Middle frontal gyrus (tissue), 1 donor: ENCODE measurements around the gene FANK1.
"Not testable (repeated sequence)": the region's sequence is repeated elsewhere in the genome, so short reads cannot be mapped to it uniquely, and the experiment has no call there.

Experiments
- DNase-seq: peaks from one replicate; pipeline ENCODE4 v3.0.0-alpha.2; 2015; ENCODE audit warnings: low spot score; ENCODE audit errors: extremely low spot score

FANK1 gene

DNA sequence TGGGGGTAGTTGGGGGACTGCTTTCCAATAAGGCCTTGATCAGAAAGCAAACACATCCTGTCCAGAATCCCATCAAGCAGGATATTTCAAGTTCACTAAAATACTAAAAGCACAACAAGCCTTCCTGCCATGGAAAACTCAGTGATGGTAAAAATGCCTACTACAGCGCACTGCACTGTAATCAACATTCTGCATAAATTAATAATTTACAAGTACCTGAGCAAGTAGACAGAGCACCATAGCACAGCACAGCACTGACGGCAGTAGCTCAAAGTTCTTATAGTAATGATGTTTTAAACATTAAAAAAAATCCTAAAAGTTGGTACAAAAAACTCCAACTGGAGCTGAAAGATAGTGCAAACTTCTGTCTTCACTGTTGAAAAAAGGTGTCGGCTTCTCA, 120.5 kb downstream of the FANK1 start:
- DNase-seq, result no peak

DNA sequence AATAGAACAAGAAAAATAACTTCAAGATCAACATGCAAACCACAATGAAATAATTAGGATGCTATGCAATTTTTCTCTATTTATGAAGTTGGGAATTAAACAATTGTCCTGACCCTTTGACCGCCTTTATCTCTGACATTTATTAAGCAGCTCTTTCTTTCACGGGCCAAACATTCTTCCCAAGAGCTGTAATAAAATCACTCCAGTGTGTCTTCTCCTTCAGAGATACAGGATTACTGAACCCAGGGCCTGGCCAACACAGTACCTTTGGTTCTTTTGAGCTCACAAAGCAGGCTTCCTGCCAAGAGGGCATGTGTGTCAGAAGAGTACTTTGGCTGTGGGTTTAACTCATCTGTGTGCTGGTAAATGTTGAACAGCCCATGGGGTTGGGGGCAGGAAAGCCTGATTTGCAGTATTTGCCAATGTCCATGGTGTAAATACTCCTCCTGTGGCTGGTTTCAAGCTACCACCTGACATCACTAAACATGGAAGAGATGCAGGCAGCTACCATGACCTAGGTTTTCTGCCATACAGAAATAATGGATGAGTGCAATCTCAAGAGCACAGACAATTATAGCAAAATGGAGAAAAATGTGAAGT, 121.7 kb downstream of the FANK1 start:
- no peak for DNase-seq

DNA sequence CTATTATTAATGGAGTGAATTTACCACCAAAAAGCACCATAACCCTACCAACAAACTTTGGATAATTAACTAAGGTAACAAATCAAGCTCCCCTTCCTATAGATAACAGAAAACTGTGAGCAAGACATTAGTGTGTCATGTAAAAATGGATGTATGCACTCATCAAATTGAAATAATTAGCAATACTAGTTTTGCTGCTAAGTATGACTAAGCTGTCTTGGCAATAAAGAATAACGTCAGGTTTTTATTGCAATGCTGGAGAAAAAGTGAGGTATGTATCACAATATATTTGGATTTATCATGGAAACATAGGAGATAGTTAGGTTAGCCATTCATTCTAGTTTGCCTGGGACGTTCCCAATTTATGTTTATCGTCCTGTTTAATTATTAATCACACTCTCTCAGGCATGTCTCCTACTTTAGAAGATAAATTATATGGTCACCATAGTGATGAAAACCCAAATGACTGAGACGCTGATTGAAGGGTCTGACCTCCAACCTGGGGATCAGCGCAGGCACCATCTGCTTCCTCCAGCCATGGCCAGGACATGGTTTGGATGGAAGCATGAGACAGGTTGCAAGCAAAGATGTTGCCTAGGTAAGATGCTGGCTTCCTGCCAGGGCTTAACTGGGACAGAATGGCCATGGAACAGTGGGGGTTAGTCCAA, 125.6 kb downstream of the FANK1 start:
- no peak for DNase-seq

DNA sequence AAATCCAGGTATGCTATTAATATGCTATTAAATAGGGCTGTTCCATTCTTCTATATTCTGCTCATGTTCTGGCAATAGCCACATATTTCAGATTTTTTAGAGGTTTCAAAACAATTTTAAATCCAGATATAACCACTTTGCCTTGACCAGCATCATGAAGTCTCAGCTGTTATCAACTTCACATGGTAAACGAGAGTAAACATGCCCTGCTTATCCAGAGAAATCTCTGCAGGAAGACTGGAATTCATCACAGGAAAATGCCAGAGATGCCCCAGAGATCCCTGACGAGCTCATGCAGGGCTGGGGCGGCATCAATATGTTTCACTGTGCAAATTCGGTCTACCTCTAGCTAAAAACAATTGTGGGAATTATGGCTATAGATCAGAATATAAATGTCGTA, 126.5 kb downstream of the FANK1 start:
- DNase-seq, result no peak

DNA sequence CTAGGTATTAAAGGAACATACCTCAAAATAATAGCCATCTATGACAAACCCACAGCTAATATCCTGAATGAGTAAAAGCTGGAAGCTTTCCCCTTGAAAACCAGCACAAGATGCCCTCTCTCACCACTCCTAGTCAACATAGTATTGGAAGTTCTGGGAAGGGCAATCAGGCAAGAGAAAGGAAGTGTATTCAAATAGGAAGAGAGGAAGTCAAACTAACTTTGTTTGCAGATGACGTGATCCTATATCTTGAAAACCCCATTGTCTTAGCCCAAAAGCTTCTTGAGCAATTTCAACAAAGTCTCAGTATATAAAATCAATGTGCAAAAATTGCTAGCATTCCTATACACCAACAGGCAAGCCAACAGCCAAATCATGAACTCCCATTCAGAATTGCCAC, 131.3 kb downstream of the FANK1 start:
- no peak for DNase-seq

DNA sequence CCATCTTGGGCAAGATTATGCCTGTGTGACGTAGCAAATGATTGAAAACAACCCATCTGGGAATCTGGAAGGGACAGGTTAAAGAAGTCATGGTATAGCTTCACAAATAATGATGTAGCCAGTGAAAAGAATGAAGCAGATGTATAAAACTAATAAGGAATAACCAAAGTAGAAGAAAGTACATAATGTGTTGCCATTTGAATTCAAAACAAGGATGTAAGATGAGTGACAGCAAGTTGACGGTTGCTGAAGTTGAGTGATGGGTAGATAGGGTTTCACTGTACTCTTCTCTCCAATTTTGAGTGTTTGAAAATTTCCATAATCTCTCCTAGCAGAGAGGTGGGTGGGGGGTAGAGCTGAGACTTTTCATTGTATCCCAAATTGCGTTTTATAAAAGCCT, 133.6 kb downstream of the FANK1 start:
- no peak for DNase-seq

DNA sequence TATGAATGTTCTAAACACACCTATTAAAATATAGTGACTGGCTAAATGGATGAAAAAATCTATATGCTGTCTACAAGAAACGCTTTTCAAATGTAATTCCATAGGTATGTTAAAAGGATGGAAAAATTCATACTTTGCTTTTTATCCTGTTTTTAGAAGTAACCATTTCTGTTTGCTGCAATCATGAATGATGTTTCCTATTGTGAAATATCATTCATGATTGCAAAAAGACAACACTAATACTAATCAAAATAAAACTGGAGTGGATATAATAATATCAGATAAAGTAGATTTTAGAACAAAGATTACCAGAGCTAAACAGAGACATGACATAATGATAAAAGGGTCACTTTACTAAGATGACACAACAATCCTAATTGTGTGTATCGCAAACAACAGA, 138.2 kb downstream of the FANK1 start:
- no peak for DNase-seq

DNA sequence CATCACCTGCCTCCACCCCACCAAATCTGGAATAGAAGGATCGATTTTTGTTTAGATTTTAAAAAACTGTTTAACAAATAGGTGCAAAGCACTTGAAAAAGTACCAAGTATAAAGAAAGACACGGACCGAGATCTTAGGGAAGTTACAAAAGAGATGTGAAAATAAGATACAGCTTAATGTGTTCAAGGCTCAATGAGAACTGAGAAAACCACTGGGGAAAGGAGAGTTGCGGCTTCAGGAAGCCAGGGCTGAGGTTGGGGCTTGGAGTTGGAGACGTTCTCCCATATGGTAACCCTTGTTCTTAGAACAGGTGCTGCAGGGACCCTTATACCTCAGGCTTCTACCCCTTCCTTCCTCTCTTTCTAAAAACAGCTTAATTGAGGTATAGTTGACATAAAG, 140.2 kb downstream of the FANK1 start:
- DNase-seq, result no peak

DNA sequence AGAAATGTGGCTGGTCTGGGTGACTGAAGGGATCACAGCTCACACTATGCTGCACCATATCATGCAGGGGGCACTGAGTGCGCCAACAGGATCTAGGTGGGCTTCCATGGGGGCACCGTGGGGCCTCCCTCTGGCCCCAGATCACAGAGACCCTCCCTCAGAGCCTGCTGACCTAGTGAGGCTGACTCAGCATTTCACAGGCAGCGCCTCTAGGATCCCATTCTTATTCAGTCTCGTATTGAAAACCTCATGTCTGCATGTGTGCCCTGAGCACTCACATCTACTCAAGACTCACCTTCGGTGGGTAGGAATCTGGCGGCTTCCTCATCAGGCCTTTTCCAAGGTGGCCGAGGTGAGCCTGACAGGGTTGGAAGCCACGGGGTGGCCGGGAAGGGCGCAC, 141.6 kb downstream of the FANK1 start:
- no peak for DNase-seq

DNA sequence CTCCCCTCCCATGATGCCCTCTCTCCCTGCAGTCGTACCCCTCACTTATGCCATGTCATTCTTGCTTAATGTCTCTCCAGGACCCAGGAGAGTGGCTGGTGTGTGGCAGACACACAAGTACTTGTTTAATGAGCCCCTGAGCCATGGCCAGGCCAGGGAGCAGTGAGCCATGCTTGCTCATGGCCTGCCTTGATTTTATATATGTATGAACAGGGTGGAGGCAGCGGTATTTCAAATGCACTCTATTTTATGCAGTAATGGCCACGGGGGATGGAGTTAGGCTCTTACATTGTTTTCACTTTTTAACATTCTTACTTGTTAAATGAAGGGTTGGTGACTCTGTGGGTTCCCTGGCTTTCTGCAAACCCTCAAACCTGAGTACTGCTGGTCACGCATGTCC, 144.8 kb downstream of the FANK1 start:
- DNase-seq, result no peak

DNA sequence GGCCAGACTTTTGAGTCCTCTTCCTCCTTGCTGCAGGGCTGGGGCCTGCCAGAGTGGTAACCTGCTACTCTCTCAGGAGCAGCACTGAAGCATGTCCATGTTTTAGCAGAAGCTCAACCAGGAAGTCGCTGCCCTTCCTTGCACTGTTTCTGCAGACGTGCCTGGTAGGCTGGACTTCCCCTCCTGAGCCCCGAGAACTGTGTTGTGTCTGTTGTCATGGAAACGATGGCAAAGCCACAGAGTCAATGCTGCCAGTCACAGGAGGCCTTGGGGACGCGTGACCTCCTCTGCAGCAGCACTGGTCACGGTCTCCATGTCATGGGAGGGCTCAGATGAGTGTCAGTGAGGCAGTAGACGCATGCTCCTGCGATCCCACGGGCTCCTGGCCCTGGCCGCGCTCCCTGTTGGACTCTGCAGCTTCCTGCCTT, 145.5 kb downstream of the FANK1 start:
- DNase-seq, result no peak

DNA sequence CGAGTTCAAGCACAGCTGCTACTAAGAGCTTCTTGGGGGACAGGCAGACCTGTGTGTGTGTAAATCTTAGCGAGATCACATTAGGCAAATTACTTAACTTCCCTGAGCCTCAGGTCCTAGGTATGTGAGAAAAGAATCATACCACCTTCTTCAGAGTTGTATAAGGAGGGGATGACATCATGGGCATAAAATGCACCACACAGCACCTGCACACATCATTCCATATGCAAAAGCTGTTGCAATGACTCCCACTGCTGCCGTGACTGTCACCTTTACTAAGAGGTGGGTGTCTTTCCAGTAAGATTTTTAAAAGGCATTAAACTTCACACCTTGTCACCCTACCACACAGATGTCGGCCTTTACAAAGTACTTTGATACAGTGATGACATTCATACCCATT, 146.0 kb downstream of the FANK1 start:
- no peak for DNase-seq

DNA sequence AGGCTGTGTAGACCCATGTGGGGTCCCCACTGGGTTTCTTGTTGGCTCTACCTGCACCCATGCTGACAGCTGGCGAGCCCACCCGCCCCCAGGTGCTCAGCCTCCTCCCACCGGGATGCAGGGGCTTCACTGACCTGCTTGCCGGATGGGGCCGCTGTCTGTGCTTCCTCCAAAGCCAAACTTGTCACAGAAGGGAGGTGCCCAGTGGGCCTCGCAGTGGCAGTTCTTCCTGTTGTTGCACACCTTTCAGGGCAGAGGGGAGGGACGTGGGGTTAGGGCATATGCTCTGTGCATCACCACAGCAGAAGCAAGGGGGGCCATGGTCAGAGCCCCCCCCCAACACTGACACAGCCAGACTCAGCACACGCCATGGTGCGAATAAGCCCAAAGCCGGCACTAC, 146.5 kb downstream of the FANK1 start:
- no peak for DNase-seq

DNA sequence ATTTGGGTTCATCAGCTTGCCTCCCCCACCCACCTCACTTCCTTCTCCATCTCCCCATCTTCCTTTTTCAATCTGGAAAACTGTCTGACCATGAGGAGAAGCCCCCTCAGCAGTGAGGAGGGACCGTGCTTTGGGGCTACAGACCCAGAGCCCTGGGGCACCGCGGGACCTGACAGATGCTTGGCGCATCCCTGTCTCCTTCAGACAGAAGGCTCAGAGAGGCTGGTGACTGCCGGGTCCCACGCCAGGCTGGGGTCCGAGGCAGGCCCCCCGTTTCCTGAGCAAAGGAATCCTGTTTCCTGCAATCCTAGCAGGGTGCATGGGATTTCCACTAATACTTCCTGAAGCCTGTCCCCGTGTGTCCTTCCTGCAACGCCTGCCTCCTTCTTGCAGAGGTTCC, 147.0 kb downstream of the FANK1 start:
- no peak for DNase-seq

DNA sequence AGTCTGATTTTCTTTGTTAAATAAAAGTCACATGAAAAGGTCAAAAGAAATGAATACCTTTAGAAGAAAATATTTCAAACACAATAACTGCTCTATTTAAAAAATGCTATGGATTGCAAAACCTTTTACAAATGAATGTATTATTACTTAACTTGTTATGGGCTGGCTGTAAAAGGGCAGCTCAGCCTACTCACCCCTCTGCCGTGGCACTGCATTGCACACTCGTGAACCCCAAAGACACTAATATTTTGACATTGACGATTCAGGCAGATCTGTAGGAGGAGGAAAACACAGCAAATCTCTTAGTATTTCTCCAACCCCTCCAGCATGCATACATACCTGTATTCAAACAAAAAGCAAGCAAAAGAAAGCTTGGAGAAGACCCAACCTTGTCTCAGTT, 149.5 kb downstream of the FANK1 start:
- no peak for DNase-seq

DNA sequence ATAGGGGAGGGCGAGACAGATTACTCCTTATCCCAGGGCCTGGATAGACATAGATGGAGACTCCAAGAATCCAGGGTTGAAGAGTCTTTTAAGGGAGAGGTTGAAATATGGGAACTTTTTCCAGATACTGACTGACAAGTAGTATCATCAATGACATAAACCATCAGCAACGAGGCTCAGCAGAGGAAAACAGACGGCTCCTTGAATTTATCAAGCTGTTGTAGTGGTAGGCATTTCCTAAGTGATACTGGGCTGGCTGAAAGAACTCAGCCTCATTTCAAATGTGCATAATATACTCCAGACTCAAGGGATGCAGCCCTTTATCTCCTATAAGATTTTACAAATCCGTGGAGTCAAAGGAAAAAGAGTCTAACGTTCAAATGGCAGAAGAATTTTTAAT, 150.5 kb downstream of the FANK1 start:
- no peak for DNase-seq

DNA sequence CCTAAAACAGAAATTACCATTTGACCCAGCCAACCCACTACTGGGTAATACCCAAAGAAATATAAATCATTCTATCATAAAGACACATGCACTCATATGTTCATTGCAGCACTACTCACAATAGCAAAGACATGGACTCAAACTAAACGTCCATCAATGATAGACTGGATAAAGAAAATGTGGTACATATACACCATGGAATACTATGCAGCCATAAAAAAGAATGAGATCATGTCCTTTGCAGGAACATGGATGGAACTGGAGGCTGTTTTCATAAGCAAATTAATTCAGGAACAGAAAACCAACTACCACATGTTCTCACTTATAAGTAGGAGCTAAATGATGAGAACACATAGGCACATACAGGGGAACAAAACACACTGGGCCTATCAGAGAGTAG, 151.4 kb downstream of the FANK1 start:
- not testable (repeated sequence) for DNase-seq

DNA sequence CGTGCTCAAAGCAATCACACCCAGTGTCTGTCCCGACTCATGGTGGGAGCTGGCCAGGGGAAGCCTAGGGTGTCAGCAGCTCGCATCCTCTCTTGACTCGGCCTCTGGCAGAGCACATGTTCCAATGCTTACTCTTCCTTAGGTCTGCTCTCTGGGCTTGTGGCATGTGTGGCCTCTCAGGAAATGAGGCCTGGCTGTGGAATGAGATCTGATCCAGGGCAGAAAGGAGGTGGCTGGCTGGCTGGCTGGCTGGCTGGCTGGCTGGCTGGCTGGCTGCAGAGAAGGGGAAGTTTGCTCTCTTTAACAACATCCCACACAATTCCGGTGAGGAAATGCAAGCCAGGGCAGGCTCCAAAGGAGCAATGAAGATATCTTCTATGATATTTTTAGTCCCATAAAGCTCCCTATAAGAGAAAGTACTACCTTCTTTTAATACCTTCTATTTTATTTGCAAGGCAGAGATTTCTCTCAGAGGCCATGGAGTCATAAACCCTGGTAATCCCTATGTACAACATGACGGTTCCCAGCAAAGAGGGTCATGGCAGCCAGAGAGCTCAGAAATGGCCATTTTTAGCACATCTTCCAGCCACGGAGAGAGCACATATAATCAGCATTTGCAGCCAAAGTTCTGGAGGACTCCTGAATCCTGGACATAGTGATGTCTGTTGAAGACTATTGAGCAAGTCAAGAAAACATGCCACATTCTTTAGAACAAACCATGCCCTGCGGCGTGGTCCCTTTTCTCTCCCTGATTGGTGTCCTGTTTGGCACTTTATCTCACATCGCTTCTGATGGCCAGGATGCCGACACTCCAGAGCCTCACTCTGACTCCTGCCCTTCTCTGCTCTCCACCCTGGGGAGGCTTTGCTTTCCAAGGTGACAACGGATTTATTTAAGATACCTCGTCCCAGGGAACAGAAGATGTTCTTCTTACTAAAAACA, 153.7 kb downstream of the FANK1 start:
- no peak for DNase-seq

DNA sequence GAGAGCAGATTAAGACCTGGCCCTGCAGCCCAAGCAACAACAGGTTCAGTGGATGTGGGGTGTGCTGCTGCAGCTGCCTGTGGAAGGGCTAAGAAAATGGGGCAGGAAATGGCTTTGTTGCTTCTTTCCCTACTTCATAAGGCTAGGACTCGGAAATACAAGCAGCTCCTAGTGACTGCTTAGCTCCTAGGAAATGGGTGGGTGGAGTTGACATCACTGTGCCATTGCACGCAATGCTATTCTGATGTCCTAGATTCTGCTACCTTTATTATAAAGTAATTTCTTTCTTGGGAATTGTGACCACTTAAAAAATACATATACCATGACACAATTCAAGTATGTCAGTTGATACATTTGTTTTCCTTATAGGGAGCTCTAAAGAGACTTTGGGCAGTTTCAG, 155.8 kb downstream of the FANK1 start:
- no peak for DNase-seq

DNA sequence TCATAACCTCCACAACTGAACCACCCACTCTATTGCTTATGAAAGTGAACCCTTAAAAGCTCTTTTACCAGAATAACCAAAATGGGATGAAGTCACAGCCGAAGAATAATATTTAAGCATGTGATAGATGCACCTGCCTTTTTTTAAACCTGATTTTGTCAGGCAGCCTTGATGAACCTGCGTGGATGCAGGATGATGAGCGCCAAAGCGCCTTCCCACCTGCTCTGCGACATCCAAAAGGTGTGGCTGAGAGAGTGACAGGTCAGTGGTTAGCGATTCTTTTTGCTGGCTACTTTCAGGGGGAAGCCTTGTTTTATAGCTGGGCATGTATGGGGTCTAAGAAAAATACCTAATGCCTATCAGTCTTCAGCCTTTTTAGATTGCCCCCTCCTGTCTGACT, 157.8 kb downstream of the FANK1 start:
- DNase-seq, result no peak

DNA sequence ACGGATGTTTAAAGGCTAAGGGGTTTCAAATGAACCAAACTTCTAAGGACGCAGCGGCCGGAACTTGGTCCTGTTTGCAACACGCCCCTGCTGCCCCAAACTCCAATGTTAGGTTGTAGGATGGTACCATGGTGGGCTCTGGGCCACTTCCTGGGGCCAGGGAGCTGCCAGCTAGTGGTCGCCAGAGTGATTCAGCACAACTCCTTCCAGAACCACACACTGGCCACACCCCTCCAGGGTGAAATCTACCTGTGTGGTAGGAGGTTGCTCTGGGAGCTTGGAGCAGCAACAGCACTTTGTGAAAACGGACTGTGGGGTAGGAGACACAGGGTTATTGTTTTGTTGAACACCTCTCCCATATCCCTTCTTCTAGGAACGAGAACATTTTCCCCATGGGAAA, 161.1 kb downstream of the FANK1 start:
- DNase-seq, result no peak

DNA sequence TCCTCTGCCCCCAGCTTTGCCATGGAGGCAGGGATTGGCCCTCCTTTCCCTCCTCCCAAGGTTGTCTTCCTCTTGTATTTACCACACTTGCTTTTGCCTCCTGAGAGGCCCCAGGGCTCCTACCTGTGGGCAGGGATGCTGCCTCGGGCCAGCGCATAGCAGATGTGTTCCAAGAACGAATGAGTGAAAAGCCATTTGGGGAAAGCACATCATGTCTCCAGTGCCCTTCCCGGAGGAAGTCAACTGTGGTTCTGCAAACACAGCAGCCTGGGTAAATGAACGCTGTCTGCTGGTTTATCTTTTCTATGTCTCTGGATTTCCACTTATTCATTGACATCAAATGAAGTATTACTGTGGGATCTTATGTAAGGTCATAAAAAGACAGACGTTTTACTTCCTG, 161.7 kb downstream of the FANK1 start:
- no peak for DNase-seq

DNA sequence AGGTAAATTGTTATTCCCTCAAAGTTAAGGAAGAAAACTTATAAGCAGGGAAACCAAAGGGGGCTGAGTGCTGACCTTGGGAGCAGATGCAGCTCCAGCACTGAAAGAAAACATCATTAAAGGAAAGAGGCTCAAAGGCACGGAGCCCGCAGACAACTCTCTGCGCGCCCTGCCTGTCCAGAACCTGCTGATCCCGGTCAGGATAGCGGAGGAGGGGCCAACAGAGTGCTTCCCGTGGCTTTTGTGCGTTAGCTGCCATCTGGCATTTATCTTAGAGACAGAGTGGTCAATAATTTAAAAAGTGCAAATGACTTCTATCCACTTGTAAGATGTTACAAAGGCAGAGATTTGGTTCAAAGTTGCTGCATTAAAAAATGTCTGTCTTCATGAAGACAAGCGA, 162.1 kb downstream of the FANK1 start:
- no peak for DNase-seq
